ENCODE measurements around the gene POLR3H. TPM values are rescaled to one million over a fixed set of nuclear protein-coding genes. Genes with fewer than 3 reads are reported as not detected.
A peak's percentile ranks its signal among the peaks of the same experiment; 100 is the strongest.
"Not testable (repeated sequence)": the region's sequence is repeated elsewhere in the genome, so short reads cannot be mapped to it uniquely, and the experiment has no call there.

The POLR3H gene
- total RNA-seq, 1 donor from 2014 or later, result 15.8 TPM

- DNase-seq, result no peak
- Histone ChIP-seq H3K9me3 (replicated peaks) (no peaks in the 10 kb centered on the region), H3K27me3 (ENCODE audit: low read depth) (no peaks in the 10 kb centered on the region), H3K4me3 (no peak overlapping the region), H3K4me1 (peaks cover 76% of the 10 kb centered on the region), H3K27ac (replicated peaks) (peak overlapping the region; percentile 67), H3K36me3 (peaks cover 4% of the 10 kb centered on the region)
- intact Hi-C loops (cut with micrococcal nuclease), result no loop called here
- TF ChIP-seq CTCF (IDR thresholded peaks at IDR 0.05; ENCODE audit: borderline replicate concordance), result no peak
These were observed 33.8 kb upstream of the POLR3H start for GRCh38 chr22:41578114-41578513.

GRCh38 chr22:41576877-41577276 is 32.6 kb upstream of the POLR3H start:
- Histone ChIP-seq H3K36me3 (peaks cover 11% of the 10 kb centered on the region), H3K4me1 (peaks cover 74% of the 10 kb centered on the region), H3K4me3 (no peak overlapping the region), H3K27me3 (ENCODE audit: low read depth) (no peaks in the 10 kb centered on the region), H3K9me3 (replicated peaks) (no peaks in the 10 kb centered on the region), H3K27ac (replicated peaks) (peak overlapping the region; percentile 67)
- peak; percentile 65 for DNase-seq
- intact Hi-C loops (cut with micrococcal nuclease), result no loop called here
- TF ChIP-seq CTCF (IDR thresholded peaks at IDR 0.05; ENCODE audit: borderline replicate concordance), result peak; percentile 77

- intact Hi-C loops (cut with micrococcal nuclease), result no loop called here
- peak overlapping the region; percentile 67 for H3K27ac ChIP-seq (replicated peaks)
- peaks cover 74% of the 10 kb centered on the region for H3K4me1 ChIP-seq
- H3K9me3 ChIP-seq (replicated peaks), result no peaks in the 10 kb centered on the region
- no peak for DNase-seq
- H3K27me3 ChIP-seq (ENCODE audit: low read depth), result no peaks in the 10 kb centered on the region
- no peak for TF ChIP-seq CTCF (IDR thresholded peaks at IDR 0.05; ENCODE audit: borderline replicate concordance)
- H3K36me3 ChIP-seq, result peaks cover 16% of the 10 kb centered on the region
- H3K4me3 ChIP-seq, result no peak overlapping the region
These were observed 31.3 kb upstream of the POLR3H start for GRCh38 chr22:41575533-41575932.

GRCh38 chr22:41574847-41575381 is 30.6 kb upstream of the POLR3H start:
- Histone ChIP-seq H3K27me3 (ENCODE audit: low read depth) (no peaks in the 10 kb centered on the region), H3K4me1 (peaks cover 72% of the 10 kb centered on the region), H3K36me3 (peaks cover 16% of the 10 kb centered on the region), H3K9me3 (replicated peaks) (no peaks in the 10 kb centered on the region), H3K4me3 (peak overlapping the region; percentile 9), H3K27ac (replicated peaks) (peak overlapping the region; percentile 67)
- intact Hi-C loops (cut with micrococcal nuclease), result no loop called here
- no peak for TF ChIP-seq CTCF (IDR thresholded peaks at IDR 0.05; ENCODE audit: borderline replicate concordance)
- DNase-seq, result peak; percentile 88

GRCh38 chr22:41573677-41574076 is 29.4 kb upstream of the POLR3H start:
- H3K36me3 ChIP-seq, result peaks cover 16% of the 10 kb centered on the region
- no peak overlapping the region for H3K4me3 ChIP-seq
- no peak for DNase-seq
- no peak for TF ChIP-seq CTCF (IDR thresholded peaks at IDR 0.05; ENCODE audit: borderline replicate concordance)
- H3K9me3 ChIP-seq (replicated peaks), result no peaks in the 10 kb centered on the region
- intact Hi-C loops (cut with micrococcal nuclease), result no loop called here
- H3K27me3 ChIP-seq (ENCODE audit: low read depth), result no peaks in the 10 kb centered on the region
- H3K4me1 ChIP-seq, result peaks cover 68% of the 10 kb centered on the region
- peak overlapping the region; percentile 38 for H3K27ac ChIP-seq (replicated peaks)

GRCh38 chr22:41572305-41572704 is 28.0 kb upstream of the POLR3H start:
- H3K9me3 ChIP-seq (replicated peaks); intact Hi-C loops (cut with micrococcal nuclease); DNase-seq; H3K27ac ChIP-seq (replicated peaks); H3K27me3 ChIP-seq (ENCODE audit: low read depth); H3K4me3 ChIP-seq: not testable (repeated sequence)
- peaks cover 13% of the 10 kb centered on the region for H3K36me3 ChIP-seq
- peaks cover 68% of the 10 kb centered on the region for H3K4me1 ChIP-seq

Measured in left ventricle myocardium inferior (tissue), 1 donor.